GM12892 (cell line): Measurements from ENCODE around the gene IL1RAPL2.
A peak's percentile ranks its signal among the peaks of the same experiment; 100 is the strongest.

Source experiments
- DNase-seq: peaks from one replicate; pipeline ENCODE4 v3.0.0; 2011; ENCODE audit not compliant: insufficient read length
- FAIRE-seq: peaks from 2 replicates; lab custom pipeline; 2011; peaks lifted over from hg19 to GRCh38; lab: Jason Lieb, UNC
- POLR2A ChIP-seq: IDR thresholded peaks from 2 replicates; pipeline ENCODE4 v1.6.1; 2011; ENCODE audit warnings: low read depth, low read length, control low read depth
- POLR2AphosphoS5 ChIP-seq: IDR thresholded peaks from 2 replicates; pipeline ENCODE4 v1.6.1; 2011; ENCODE audit warnings: low read depth, low read length, control low read depth
- TAF1 ChIP-seq: IDR thresholded peaks from 2 replicates; pipeline ENCODE4 v1.6.1; 2011; ENCODE audit warnings: low read depth, mild to moderate bottlenecking, control low read depth, low read length, borderline replicate concordance

IL1RAPL2 gene

DNA sequence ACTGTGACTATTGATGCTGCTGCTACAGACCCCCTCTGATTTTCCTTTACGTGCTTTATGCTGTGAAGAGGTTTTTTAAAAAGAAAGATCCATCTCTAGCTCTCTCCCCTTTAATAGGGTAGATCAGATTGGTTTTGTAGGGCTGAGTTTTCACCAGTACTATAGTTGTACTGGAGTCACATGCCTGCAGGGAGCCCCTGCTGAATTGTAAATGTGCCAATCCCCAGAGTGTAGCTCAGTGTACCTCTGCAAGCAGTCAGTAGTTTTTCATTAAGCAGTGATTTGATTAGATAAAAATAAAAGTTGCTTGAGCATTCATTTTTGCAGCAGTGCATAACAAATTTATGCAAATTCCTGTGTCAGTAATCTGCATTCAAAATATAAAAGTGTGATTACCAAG is 179.2 kb downstream of the IL1RAPL2 start:
- no peak for TF ChIP-seq POLR2AphosphoS5
- no peak for TF ChIP-seq POLR2A
- no peak for TF ChIP-seq TAF1
- FAIRE-seq (no peak), DNase-seq (no peak)

DNA sequence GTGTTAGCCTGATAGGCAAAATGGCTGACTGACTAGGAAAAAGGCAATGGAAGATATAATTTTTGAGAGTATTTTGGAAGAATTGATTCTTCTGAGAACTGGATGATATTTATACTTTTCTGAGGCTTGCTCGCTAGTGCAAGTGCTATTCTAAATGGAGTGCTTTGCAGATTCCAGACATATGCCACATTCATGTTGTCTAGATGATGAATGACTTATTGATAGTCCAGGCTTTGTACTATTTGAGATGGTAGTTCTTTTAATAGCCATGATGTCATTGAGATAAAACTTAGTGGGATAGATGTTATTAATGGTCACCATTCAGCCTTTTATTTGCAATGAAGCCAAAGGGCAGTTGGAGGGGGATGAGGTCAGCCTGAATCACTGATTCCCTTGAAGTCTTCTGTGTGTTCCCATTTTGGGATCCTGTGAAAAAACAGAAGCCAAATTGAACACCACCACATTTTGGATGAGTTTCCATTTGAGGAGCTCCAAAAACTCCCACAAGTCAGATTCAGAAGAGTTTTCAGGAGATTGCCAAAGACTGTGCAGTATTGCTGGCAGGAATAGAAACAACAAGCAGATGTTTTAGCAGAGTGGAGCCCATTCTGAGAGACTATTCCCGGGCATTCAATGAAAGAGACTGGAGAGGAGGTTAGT is 184.1 kb downstream of the IL1RAPL2 start:
- no peak for DNase-seq
- FAIRE-seq = no peak
- TF ChIP-seq TAF1 (no peak), POLR2A (no peak), POLR2AphosphoS5 (no peak)

DNA sequence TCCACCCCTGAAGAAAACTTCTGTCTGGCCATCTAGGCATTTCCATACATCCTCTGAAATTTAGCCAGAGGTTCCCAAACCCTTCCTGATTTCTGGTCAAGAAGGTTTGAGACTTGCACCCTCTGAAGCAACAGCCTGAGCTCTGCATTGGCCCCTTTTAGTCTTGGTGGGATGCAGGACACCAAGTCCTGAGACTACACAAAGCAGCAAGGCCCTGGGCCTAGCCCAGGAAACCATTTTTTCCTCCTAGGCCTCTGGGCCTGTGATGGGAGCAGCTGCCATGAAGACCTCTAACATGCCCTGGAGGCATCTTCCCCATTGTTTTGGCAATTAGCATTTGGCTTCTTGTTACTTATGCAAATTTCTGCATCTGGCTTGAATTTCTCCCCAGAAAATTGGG is 196.6 kb downstream of the IL1RAPL2 start:
- no peak for TF ChIP-seq POLR2AphosphoS5
- no peak for TF ChIP-seq TAF1
- TF ChIP-seq POLR2A = no peak
- no peak for FAIRE-seq
- DNase-seq = no peak

DNA sequence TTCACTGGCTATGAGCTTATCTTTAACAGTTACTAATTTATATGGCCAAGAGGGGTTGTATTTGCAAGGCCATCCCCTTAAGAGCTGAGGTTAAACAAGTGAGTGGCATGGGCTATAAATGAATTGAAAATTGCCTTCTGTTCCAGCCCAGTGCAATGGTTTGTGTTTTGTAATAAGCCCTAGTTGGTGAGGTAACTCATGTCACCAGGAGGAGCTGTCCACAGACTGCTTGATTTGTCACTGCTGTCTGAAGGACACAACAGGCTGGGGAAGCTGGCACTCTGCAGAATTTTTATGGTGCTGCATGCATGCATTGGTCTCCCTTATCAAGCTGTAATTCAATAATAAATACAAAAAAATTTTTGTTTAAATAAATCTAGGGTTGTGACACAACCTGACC is 223.8 kb downstream of the IL1RAPL2 start:
- TF ChIP-seq POLR2A (no peak), TAF1 (no peak), POLR2AphosphoS5 (no peak)
- FAIRE-seq = no peak
- DNase-seq = no peak

DNA sequence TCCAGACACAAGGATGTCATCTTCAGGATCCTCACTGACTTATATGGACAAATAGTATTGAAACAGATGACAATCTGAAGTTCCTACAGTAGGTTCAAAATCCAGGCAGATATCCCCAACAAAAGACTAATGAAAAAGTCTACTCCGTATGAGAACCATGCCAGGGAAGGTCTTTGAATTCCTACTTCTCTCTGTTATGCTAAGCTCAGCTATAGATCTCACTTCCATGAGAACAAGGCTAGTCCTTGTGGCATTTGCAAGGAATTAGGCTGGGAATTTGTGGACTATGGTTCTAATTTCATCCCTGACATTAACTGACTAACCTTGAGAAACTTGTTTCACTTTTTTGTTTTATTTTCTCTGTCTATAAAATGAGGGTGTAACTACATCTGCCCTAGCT is 229.8 kb downstream of the IL1RAPL2 start:
- FAIRE-seq = no peak
- no peak for DNase-seq
- TF ChIP-seq POLR2AphosphoS5 (no peak), TAF1 (no peak), POLR2A (no peak)

DNA sequence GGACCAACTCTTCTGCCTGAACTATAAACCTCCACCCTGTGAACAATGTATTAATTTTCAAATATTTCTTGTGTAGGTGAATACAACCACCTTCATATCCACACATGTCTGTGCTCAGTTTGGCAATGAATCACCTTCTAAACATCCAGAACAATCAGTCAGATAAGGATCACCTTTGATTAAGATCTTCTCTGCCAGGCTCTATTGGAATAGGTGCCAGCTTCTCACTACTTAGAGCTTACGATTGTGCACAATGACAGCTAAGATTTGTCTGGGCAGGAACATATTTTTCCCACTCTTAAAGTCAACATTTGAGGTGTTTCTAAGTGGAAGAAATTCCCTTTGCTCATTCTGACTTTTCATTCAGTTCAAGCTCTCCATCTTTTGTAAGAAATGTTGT is 237.2 kb downstream of the IL1RAPL2 start:
- DNase-seq = no peak
- FAIRE-seq = no peak
- TF ChIP-seq POLR2A (no peak), TAF1 (no peak), POLR2AphosphoS5 (no peak)

DNA sequence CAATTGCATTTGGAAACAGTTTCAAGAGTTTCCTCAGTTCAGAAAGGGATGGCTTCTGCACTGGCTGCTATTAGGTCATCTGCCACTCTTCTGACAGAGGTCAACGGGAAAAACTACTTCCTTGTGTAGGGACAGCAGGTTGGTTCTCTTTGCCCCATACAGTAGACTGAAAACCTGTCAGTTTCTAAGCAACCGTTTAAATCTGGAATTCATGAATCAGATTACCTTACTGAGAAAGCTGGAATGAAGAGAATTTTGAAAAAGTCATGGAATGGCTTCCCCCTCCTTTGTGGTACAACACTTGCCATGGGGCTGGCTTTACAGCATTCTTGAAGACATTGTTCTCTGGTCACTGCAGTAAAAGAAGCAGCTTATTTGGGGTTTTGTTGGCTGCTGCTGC is 240.3 kb downstream of the IL1RAPL2 start:
- DNase-seq (no peak), FAIRE-seq (no peak)
- no peak for TF ChIP-seq POLR2A
- no peak for TF ChIP-seq TAF1
- TF ChIP-seq POLR2AphosphoS5 = no peak

DNA sequence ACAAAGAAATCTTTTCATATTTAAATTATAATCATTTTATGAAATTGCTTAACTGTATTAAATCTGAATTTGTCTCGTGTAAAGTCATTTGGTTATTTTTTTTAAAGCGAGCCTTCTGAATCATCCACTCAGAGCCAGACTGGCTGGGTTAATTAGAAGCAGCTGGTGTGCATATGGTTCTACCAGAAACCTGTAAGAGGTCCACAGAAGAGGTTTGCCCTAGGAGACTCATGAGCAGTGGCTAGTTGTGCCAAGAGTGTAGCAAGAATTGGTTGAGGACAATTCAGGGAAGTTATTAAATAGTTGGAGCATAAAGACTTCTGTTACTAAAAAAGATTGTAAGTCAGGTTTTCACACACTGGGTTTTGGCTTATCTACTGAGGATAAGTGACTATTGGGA is 267.4 kb downstream of the IL1RAPL2 start:
- TF ChIP-seq POLR2A = no peak
- TF ChIP-seq TAF1 = no peak
- TF ChIP-seq POLR2AphosphoS5 = no peak
- DNase-seq = no peak
- FAIRE-seq = no peak

DNA sequence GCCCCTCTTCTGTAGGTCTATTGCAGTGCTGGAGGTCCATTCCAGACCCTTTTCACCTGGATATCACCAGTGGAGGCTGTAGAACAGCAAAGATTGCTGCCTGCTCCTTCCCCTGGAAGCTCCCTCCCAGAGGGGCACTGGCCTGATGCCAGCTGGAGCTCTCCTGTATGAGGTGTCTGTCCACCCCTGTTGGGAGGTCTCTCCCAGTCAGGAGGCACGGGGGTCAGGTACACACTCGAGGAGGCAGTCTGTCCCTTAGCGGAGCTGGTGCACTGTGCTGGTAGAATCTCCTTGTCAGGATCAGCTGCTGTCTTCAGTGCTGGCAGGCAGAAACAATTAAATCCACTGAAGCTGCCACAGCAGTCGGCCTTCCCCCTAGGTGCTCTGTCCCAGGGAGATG is 276.6 kb downstream of the IL1RAPL2 start:
- TF ChIP-seq TAF1 = no peak
- TF ChIP-seq POLR2A = no peak
- no peak for TF ChIP-seq POLR2AphosphoS5
- DNase-seq (no peak), FAIRE-seq (no peak)

DNA sequence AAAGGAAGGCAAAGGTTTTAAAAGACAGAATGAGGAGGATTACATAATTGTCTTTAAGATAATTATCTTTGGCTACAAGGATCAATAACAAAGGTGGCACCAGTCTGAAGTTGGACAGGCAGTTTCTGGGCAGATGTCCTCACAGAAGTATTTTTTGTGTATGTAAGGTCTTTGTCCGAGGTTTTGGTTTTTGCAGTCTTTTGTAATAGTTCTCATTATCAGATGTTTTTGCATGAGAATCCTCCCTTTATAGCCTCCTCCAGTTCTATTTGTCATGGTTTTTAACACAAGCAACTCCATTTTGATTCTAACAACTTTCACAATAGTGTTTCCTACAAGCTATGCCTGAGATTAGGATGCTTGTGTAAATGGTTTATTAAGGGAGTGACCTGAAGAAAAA is 286.2 kb downstream of the IL1RAPL2 start:
- no peak for TF ChIP-seq POLR2A
- TF ChIP-seq TAF1 = no peak
- TF ChIP-seq POLR2AphosphoS5 = no peak
- DNase-seq = no peak
- FAIRE-seq = no peak

DNA sequence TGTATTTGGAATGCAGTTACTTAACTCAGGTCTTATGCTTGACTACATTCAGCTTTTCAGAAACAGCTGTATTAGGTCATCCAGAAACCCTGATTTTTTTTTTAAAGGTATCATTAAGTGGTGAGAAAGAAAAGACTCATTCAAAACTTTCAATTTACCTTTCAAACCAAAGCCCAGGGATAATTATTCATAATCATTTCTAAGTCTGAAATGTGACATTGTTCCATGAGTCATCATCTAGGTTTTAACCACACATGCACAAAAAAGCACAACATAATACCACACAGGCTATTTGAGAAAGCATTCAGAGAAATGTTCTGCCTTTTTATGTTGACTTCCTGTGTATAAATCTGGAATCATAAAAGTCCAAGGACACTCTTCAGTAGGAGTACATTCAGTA is 288.2 kb downstream of the IL1RAPL2 start:
- FAIRE-seq = peak; percentile 14
- DNase-seq = no peak
- TF ChIP-seq POLR2AphosphoS5 = no peak
- no peak for TF ChIP-seq TAF1
- TF ChIP-seq POLR2A = no peak

DNA sequence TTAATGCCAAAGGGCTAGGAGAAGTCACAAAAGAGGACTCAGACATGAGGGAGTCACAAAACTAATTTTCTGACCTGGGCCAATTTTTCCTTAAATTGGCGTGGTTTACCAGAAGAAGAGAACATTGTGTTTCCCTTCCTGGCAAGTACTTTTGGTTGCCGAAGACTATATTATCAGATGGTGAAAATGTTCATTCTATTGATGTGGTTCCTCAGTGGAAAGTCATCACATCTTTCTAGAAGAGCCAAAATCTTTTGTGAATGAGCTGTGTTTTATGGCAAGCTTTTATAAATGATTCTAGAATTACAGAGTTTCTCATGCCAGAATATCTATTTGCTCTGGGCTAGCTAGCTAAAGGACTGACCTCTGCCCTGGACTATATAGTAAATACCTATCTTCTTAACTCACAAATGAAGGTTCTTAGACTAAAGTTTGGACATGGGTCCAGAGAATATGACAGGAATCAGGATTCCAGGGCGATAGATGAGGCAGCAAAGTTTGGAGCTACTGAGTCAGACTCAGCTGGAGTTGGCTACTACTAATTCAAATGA is 288.9 kb downstream of the IL1RAPL2 start:
- TF ChIP-seq POLR2AphosphoS5 (no peak), POLR2A (no peak), TAF1 (no peak)
- FAIRE-seq (no peak), DNase-seq (no peak)

DNA sequence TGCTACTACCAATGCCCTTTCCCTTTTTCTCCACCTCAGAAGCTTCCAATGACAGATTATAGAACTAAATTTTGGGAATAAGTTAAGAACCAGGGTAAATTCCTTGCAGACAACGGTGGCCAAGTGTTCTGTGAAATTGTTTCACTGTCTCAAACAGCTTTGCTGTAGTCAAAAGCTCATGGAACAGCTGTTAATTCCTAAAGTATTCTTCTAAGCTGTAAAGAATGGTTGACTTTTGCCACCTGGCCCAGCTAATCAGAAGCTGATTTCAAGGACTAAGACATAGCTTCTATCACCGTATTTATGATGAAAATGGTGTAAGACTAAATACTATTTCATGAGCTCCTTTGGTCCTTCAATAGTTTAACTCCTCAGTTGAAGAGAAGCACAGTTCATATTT is 297.5 kb downstream of the IL1RAPL2 start:
- TF ChIP-seq TAF1 (no peak), POLR2A (no peak), POLR2AphosphoS5 (no peak)
- DNase-seq (no peak), FAIRE-seq (no peak)

DNA sequence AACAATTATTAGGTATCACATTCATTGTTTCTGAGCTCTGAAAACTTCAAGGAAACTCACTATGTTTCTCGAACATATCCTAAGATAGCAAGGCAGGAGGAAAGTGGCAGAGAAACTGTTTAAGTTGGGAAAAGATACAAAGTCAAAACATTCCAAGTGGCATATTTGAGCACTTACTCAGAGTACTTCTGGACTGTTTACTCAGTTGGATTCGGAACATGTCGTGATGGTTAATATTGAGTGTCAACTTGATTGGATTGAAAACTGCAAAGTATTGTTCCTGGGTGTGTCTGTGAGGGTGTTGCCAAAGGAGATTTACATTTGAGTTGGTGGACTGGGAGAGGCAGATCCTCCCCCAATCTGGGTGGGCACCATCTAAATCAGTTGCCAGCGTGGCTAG is 298.3 kb downstream of the IL1RAPL2 start:
- no peak for DNase-seq
- TF ChIP-seq POLR2A = no peak
- no peak for FAIRE-seq

DNA sequence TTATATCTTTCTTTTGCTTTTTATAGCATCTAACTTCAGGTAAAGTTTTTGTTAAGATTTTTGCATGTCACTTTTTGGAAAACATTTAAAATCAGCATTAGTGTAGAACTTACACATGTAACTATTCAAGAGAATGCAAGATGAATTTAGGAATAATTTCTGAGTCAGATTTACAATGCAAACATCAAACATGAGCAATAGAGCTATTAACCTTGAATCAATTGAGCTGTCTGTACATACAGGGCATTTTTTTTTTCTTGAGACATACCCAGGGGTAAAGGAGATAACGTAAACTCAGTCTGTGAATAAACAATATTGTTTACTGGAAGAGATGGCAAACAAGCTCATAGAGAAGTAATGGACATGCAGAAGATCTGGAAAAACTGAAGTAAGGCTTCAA is 311.5 kb downstream of the IL1RAPL2 start:
- no peak for FAIRE-seq

More for the DNA sequence above, 311.5 kb downstream of the IL1RAPL2 start:
- no peak for DNase-seq
- TF ChIP-seq POLR2AphosphoS5 (no peak), TAF1 (no peak), POLR2A (no peak)
